Activated T-helper 1 cell treated with anti-CD3 and anti-CD28 coated beads, Interleukin-2, amount 50 U/mL, for 16 hours (primary cell): Measurements from ENCODE around the gene VENTX.

ENCODE experiments used
- DNase-seq, 2 donors: peaks; one replicate each; pipeline ENCODE4 v3.0.0-alpha.2; 2020; ENCODE audit warnings: low read depth in 1 of 2, low spot score in 1 of 2

VENTX gene

GRCh38 chr10:133237588-133238465 lies at the start of gene VENTX:
Gene VENTX, plus strand, starts transcription at chr10:133237855. Its CDS starts 60 bp downstream, at chr10:133237915.
- DNase-seq, result no peak

GRCh38 chr10:133187906-133188681 lies 49.6 kb upstream of the VENTX start:
- DNase-seq, result no peak

GRCh38 chr10:133189256-133189655 lies 48.4 kb upstream of the VENTX start:
- DNase-seq, result no peak

GRCh38 chr10:133189726-133190125 lies 47.9 kb upstream of the VENTX start:
- no peak for DNase-seq

GRCh38 chr10:133190225-133190624 lies 47.4 kb upstream of the VENTX start:
- DNase-seq, result no peak

- DNase-seq, result no peak
Observed at GRCh38 chr10:133191651-133192050, 46.0 kb upstream of the VENTX start.

- DNase-seq, result no peak
Observed at GRCh38 chr10:133194151-133194550, 43.5 kb upstream of the VENTX start.

GRCh38 chr10:133195096-133195495 lies 42.6 kb upstream of the VENTX start:
- no peak for DNase-seq

- no peak for DNase-seq
Observed at GRCh38 chr10:133195611-133196010, 42.0 kb upstream of the VENTX start.

GRCh38 chr10:133196221-133196915 lies 41.3 kb upstream of the VENTX start:
- DNase-seq, result no peak

- no peak for DNase-seq
Observed at GRCh38 chr10:133196936-133197758, 40.5 kb upstream of the VENTX start.

- no peak for DNase-seq
Observed at GRCh38 chr10:133197786-133198185, 39.9 kb upstream of the VENTX start.

- DNase-seq, result no peak
Observed at GRCh38 chr10:133198206-133198605, 39.4 kb upstream of the VENTX start.

GRCh38 chr10:133198621-133199487 lies 38.8 kb upstream of the VENTX start:
- DNase-seq, result no peak

- DNase-seq, result no peak
Observed at GRCh38 chr10:133199488-133199885, 38.2 kb upstream of the VENTX start.

- DNase-seq, result no peak
Observed at GRCh38 chr10:133199992-133200611, 37.6 kb upstream of the VENTX start.

- no peak for DNase-seq
Observed at GRCh38 chr10:133200621-133201031, 37.0 kb upstream of the VENTX start.

- DNase-seq, result no peak
Observed at GRCh38 chr10:133201151-133201947, 36.3 kb upstream of the VENTX start.
